ENCODE results near the gene ANXA2R. TPM values are rescaled to one million over a fixed set of nuclear protein-coding genes. Genes with fewer than 3 reads are reported as not detected.

Gene ANXA2R
- total and polyA plus RNA-seq, 2 of the 13 experiments (the other 11 are each of a cell fraction or from before 2014, with no cell fraction given) = 0.95 to 1.3 TPM

GRCh38 chr5:43008363-43009153, 31.6 kb downstream of the ANXA2R start (continued):
- TF ChIP-seq ATF7 (IDR thresholded peaks at IDR 0.05) (no peak), ATF7 (CRISPR knock-in tag; IDR thresholded peaks at IDR 0.05) (no peak), TCF7 (IDR thresholded peaks at IDR 0.05; ENCODE audit: low read depth) (no peak), ETV5 (CRISPR knock-in tag; IDR thresholded peaks at IDR 0.05; ENCODE audit: borderline replicate concordance) (peak; percentile 41; the same call in 1 of the 2 replicates), ZFAT (CRISPR knock-in tag; conservative IDR thresholded peaks at IDR 0.05) (peak; percentile 99), PRDM15 (CRISPR knock-in tag; IDR thresholded peaks at IDR 0.05) (no peak), ZNF329 (CRISPR knock-in tag; IDR thresholded peaks at IDR 0.05; ENCODE audit: low read depth) (no peak; the same call in 1 of the 2 replicates), ATF7-NPFF (CRISPR knock-in tag; IDR thresholded peaks at IDR 0.05; ENCODE audit: low read depth) (no peak), ZNF335 (CRISPR knock-in tag; IDR thresholded peaks at IDR 0.05) (peak; percentile 36; the same call in 1 of the 2 replicates), ZBTB3 (CRISPR knock-in tag; IDR thresholded peaks at IDR 0.05; ENCODE audit: borderline replicate concordance, low read depth) (no peak), MED13 (CRISPR knock-in tag; IDR thresholded peaks at IDR 0.05) (no peak), ZNF605 (CRISPR knock-in tag; IDR thresholded peaks at IDR 0.05) (peak; percentile 73), KMT2A (CRISPR knock-in tag; IDR thresholded peaks at IDR 0.05) (peak; percentile 91; the same call in 1 of the 2 replicates), ZNF781 (CRISPR knock-in tag; IDR thresholded peaks at IDR 0.05; ENCODE audit: borderline replicate concordance, not compliant biosample characterization) (no peak), ZNF713 (CRISPR knock-in tag; IDR thresholded peaks at IDR 0.05) (no peak), RFXAP (CRISPR knock-in tag; IDR thresholded peaks at IDR 0.05; ENCODE audit: borderline replicate concordance) (no peak), RERE (CRISPR knock-in tag; IDR thresholded peaks at IDR 0.05; ENCODE audit: low read depth) (no peak), ZNF205 (CRISPR knock-in tag; IDR thresholded peaks at IDR 0.05) (peak; percentile 84), ZNF292 (CRISPR knock-in tag; IDR thresholded peaks at IDR 0.05; ENCODE audit: borderline replicate concordance, low read depth) (peak; percentile 96), FOXO4 (CRISPR knock-in tag; conservative IDR thresholded peaks at IDR 0.05) (no peak)
